NCI-H2029 (cell line): Measurements from ENCODE around the gene KCND1.

Source experiments
- DNase-seq: peaks from one replicate; lab custom pipeline; 2025; lab: John Stamatoyannopoulos, UW

The KCND1 gene

DNA sequence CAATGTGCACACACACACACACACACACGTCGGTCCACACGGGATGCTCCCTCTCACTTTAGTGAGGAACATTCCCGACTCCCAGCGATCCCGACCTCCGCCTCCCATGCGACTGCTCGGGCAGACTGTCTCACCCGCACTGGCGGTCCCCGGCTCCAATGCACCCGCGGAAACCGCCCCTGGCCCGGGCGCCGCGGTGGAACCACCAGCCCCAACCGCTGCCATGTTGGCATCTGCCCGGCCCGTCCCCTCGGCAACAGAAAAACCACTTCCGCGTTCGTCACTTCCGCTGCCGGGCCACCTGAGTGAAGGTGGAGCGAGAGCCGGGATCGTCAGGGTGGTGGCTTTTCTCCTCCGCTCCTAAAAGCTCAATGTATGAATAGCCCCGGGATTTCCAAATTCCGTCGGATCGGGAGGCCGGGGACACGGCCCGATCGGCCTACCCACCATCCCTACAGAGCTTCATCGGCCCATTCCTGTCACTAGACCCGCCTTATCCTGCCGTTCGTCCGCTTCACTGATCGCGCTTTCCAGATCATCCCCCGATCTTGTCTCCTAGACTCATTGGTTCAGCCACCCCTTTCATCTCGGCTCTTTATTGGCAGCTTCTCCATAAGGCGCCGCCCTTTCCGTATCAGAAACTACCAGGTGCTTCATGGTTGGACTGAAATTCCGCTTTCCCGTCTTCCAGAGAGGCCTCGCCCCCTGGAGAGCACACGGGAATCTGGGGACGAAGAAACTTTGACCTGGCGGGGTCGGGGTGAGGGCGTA is 60.0 kb downstream of the KCND1 start, which contains the start of gene SLC35A2:
Gene SLC35A2 (minus strand): TSS at position 235 of the 771 bp plus-strand sequence. CDS start 10 bp downstream, at position 225.
- DNase-seq, result peak; percentile 71
